Femur (tissue), 1 donor: ENCODE measurements around the gene NBPF6.
"Not testable (repeated sequence)": the region's sequence is repeated elsewhere in the genome, so short reads cannot be mapped to it uniquely, and the experiment has no call there.

Experiments used
- DNase-seq: peaks from one replicate; pipeline ENCODE4 v3.0.0-alpha.2; 2017

Gene NBPF6

GRCh38 chr1:108502138-108502537 is 52.0 kb downstream of the NBPF6 start:
- no peak for DNase-seq

DNA sequence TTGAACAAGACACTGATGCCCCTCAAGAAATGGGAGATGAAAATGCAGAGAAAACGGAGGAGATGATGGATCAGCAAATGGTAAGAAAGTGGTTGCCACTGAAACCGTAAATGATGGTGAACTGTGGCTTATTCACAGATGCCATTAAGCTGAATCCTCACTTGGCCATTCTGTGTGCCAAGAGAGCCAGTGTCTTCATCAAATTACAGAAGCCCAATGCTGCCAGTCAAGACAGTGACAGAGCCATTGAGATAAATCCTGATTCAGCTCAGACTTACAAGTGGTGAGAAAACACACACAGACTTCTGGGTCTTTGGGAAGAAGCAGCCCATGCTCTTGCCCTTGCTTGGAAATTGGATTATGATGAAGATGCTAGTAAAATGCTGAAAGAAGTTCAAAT is 52.5 kb downstream of the NBPF6 start:
- no peak for DNase-seq

- DNase-seq: no peak
Observed at GRCh38 chr1:108503062-108503733, 53.1 kb downstream of the NBPF6 start.

- no peak for DNase-seq
Observed at GRCh38 chr1:108504447-108504846, 54.3 kb downstream of the NBPF6 start.

GRCh38 chr1:108505763-108506070 is 55.6 kb downstream of the NBPF6 start:
- no peak for DNase-seq

GRCh38 chr1:108511764-108512163 is 61.6 kb downstream of the NBPF6 start:
- DNase-seq: no peak

DNA sequence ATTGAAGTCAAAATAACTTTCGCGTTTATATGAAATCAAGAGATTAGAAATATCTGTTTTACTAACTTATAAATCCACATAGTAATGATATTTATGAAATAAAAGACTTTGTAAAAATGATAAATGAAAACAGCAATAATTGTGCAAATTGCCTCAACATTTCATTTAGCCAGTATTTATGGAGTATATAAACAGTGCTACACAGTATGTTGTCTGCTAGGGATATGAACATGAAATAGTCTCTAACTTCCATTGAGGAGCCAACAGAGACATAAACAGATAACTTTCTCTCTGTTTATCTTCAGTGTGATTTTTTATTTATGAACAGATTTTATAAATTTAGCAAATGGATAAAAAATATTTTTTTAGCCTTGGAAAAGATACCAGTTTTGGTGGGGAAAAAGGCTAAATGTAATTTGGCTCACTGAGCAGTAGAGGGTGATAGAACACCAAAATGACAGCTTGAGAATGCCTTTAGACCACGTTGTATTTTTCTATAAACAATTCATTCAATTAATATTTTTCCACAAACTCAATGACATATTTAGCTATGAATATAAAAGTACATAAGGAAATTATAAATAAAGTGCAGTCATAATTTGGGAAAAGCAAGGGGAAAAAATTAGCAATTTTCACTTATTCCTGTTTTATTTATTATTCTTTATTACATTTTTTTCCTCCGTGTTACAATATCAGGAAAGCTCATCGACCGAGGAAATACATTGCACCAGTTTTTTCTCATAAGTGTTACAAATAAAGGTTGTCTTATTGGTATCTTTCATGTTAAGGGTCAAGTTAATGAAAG is 62.3 kb downstream of the NBPF6 start:
- no peak for DNase-seq

- DNase-seq: no peak
Observed at GRCh38 chr1:108513044-108513415, 62.9 kb downstream of the NBPF6 start.

DNA sequence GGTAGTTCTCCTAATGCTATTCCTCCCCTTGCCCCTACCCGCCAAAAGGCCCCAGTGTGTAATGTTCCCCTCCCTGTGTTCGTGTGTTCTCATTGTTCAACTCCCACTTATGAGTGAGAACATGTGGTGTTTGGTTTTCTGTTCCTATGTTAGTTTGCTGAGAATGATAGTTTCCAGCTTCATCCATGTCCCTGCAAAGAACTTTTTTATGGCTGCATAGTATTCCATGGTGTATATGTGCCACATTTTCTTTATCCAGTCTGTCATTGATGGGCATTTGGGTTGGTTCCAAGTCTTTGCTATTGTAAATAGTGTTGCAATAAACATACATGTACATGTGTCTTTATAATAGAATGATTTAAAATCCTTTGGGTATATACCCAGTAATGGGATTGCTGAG is 63.8 kb downstream of the NBPF6 start:
- not testable (repeated sequence) for DNase-seq

DNA sequence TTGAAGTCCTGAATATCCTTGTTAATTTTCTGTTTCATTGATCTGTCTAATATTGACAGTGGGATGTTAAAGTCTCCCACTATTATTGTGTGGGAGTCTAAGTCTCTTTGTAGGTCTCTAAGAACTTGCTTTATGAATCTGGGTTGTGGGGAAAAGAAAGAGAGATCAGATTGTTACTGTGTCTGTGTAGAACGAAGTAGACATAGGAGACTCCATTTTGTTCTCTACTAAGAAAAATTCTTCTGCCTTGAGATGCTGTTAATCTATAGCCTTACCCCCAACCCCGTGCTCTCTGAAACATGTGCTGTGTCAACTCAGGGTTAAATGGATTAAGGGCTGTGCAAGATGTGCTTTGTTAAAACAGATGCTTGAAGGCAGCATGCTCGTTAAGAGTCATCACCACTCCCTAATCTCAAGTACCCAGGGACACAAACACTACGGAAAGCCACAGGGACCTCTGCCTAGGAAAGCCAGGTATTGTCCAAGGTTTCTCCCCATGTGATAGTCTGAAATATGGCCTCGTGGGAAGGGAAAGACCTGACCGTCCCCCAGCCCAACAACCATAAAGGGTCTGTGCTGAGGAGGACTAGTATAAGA is 67.3 kb downstream of the NBPF6 start:
- not testable (repeated sequence) for DNase-seq
